Tibial nerve (tissue), 4 donors: ENCODE results near the gene ZCCHC24. TPM values are rescaled to one million over a fixed set of nuclear protein-coding genes. Genes with fewer than 3 reads are reported as not detected.

ENCODE experiments used
- DNase-seq, 2 donors: peaks; one replicate each; pipeline ENCODE4 v3.0.0-alpha.2; 2019; ENCODE audit warnings: low spot score in 2 of 2
- H3K27ac ChIP-seq, 4 donors: fragments of 200-600 bp; sonication (generic) in 3 of 4; one replicate each; pipeline ENCODE4 v1.5.1; 2017 to 2019; ENCODE audit warnings: mild to moderate bottlenecking in 1 of 4
- H3K27me3 ChIP-seq, 2 donors: fragments of 200-600 bp; sonication (generic) in 1 of 2; one replicate each; pipeline versions ENCODE4 v1.5.1 to v1.6.0; 2017 to 2019
- H3K36me3 ChIP-seq, 3 donors: fragments of 200-600 bp; sonication (generic); one replicate each; pipeline ENCODE4 v1.5.1; 2018 to 2019
- H3K4me1 ChIP-seq, 4 donors: fragments of 200-600 bp; sonication (generic) in 3 of 4; one replicate each; pipeline ENCODE4 v1.5.1; 2017 to 2019
- H3K4me3 ChIP-seq, 4 donors: fragments of 200-600 bp; sonication (generic) in 3 of 4; one replicate each; pipeline ENCODE4 v1.5.1; 2017 to 2019; ENCODE audit warnings: mild to moderate bottlenecking in 1 of 4, moderate library complexity in 1 of 4
- H3K9me3 ChIP-seq, 4 donors: fragments of 200-600 bp; sonication (generic) in 3 of 4; one replicate each; pipeline ENCODE4 v1.5.1; 2017 to 2019
- CTCF ChIP-seq, 5 experiments: fragments of 200-600 bp in 3 of 5; fragments of 450-650 bp in 2 of 5; sonication (generic) in 3 of 5; IDR thresholded peaks; one replicate each; pipeline ENCODE4 v1.5.1; 2016 to 2019; ENCODE audit warnings: antibody characterized with exemption in 5 of 5, mild to moderate bottlenecking in 3 of 5, moderate library complexity in 2 of 5
- EP300 ChIP-seq, 2 donors: sonication (generic); formaldehyde crosslinking; IDR thresholded peaks; one replicate each; pipeline ENCODE4 v1.6.1; 2017; ENCODE audit warnings: antibody characterized with exemption in 2 of 2, mild to moderate bottlenecking in 1 of 2
- POLR2A ChIP-seq, 2 donors: fragments of 450-650 bp; IDR thresholded peaks; one replicate each; pipeline ENCODE4 v1.6.1; 2017; ENCODE audit warnings: antibody characterized with exemption in 2 of 2, mild to moderate bottlenecking in 2 of 2, moderate library complexity in 2 of 2
- WGBS, 2 donors: methylation state at CpG; one replicate each; pipeline ENCODE4 v1.1.5; 2018; 5-methylcytosine and 5-hydroxymethylcytosine counted together
- total RNA-seq, 4 donors: library from RNA; depleted of rRNA; stranded (reverse); fragments of >200 nt; gene quantifications; one replicate each; pipeline ENCODE4 v1.1.0, GENCODE V29; 2016

ZCCHC24 gene
- total RNA-seq: 100 to 1,000 TPM; 122 to 165 (median 138) TPM

DNA sequence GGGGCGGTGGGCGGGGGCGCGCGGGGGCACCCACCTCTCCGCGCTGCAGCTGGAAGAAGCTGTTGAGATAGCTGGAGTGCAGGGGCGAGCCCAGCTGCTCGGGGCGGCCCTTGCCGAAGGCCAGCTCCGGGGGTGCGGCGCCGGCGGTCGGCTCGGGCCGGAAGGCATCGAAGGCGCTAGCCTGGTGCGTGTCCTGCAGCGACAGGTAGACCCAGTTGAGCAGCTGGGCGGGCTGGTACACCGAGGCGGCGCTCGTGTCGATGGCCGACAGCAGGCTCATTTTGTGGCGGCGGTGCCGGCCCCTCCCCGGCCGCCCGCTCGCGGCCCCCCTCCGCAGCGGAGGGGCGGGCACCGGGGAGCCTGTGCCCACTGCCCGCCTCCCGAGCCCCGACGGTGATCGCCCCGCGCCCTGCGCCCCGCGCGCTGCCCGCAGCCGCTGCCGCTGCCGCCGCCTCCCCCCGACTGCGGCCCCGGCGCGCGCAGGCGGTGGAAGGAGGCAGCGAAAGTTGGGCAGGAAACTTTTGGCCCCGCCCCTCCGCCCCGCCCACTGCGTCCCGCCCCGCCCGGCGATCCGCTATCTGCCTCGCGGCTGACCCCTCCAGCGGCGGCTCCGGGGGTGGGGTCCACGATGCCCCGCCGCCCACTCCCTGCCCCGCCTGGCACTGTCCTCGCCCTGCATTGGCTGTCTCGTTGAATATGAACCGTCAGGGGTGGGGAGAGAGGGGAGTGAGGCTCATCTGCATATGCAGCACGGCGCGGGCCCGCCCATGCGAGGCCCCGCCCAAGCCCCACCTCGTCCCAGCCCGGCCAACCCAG, at the start of gene ZCCHC24:
TSS of gene ZCCHC24 (minus strand) at position 464 of the 816 bp plus-strand sequence. CDS start at position 280, 184 bp downstream.
- Histone ChIP-seq H3K4me1 (peaks cover 0 to 44% (median 34%) of the 10 kb centered on the region in 4 donors), H3K36me3 (no peaks in the 10 kb centered on the region), H3K4me3 (peak within 1 kb of the TSS; percentile 70 to 94 (median 88)), H3K9me3 (no peaks in the 10 kb centered on the region), H3K27ac (peak within 1 kb of the TSS; percentile 68 to 98 (median 92)), H3K27me3 (no peaks in the 10 kb centered on the region)
- 0% methylated on average over 8 to 29 of the region's 95 CpGs for WGBS, 2 donors
- peak; percentile 97 for DNase-seq
- peak; percentile 53 to 90 for TF ChIP-seq EP300 (IDR thresholded peaks at IDR 0.05)
- TF ChIP-seq POLR2A (IDR thresholded peaks at IDR 0.05): peak; percentile 94 to 98
- peak in 2 of 5 experiments; percentile 50 to 52 for TF ChIP-seq CTCF (IDR thresholded peaks at IDR 0.05)

- Histone ChIP-seq H3K4me3 (no peak overlapping the region), H3K36me3 (no peaks in the 10 kb centered on the region), H3K27ac (no peak overlapping the region), H3K9me3 (no peaks in the 10 kb centered on the region), H3K4me1 (peaks cover 0 to 12% (median 4%) of the 10 kb centered on the region in 4 donors), H3K27me3 (no peaks in the 10 kb centered on the region)
- no peak for DNase-seq
- WGBS, 2 donors: 61 to 67% methylated on average over 1 of the region's 1 CpG
- no peak for TF ChIP-seq EP300 (IDR thresholded peaks at IDR 0.05)
- TF ChIP-seq CTCF (IDR thresholded peaks at IDR 0.05): no peak
- no peak for TF ChIP-seq POLR2A (IDR thresholded peaks at IDR 0.05)
Observed at GRCh38 chr10:79493806-79494205, 48.4 kb upstream of the ZCCHC24 start.

GRCh38 chr10:79492839-79493238, 47.4 kb upstream of the ZCCHC24 start:
- no peak overlapping the region for H3K27ac ChIP-seq
- H3K4me3 ChIP-seq: no peak overlapping the region
- H3K27me3 ChIP-seq: no peaks in the 10 kb centered on the region
- 66 to 71% methylated on average over 3 of the region's 3 CpGs for WGBS, 2 donors
- H3K9me3 ChIP-seq: no peaks in the 10 kb centered on the region
- DNase-seq: no peak
- peaks cover 0 to 21% (median 11%) of the 10 kb centered on the region in 4 donors for H3K4me1 ChIP-seq
- no peak for TF ChIP-seq POLR2A (IDR thresholded peaks at IDR 0.05)
- no peak for TF ChIP-seq EP300 (IDR thresholded peaks at IDR 0.05)
- no peak for TF ChIP-seq CTCF (IDR thresholded peaks at IDR 0.05)
- no peaks in the 10 kb centered on the region for H3K36me3 ChIP-seq

- TF ChIP-seq CTCF (IDR thresholded peaks at IDR 0.05) (no peak), EP300 (IDR thresholded peaks at IDR 0.05) (no peak), POLR2A (IDR thresholded peaks at IDR 0.05) (no peak)
- H3K36me3 ChIP-seq: no peaks in the 10 kb centered on the region
- H3K27me3 ChIP-seq: no peaks in the 10 kb centered on the region
- H3K27ac ChIP-seq: no peak overlapping the region
- H3K4me3 ChIP-seq: no peak overlapping the region
- WGBS, 2 donors: 97 to 98% methylated on average over 6 of the region's 6 CpGs
- no peak for DNase-seq
- H3K4me1 ChIP-seq: peaks cover 0 to 27% (median 11%) of the 10 kb centered on the region in 4 donors
- no peaks in the 10 kb centered on the region for H3K9me3 ChIP-seq
Observed at GRCh38 chr10:79492256-79492655, 46.8 kb upstream of the ZCCHC24 start.

- WGBS, 2 donors: 89 to 90% methylated on average over 6 of the region's 6 CpGs
- Histone ChIP-seq H3K27me3 (no peaks in the 10 kb centered on the region), H3K4me1 (peaks cover 0 to 29% (median 11%) of the 10 kb centered on the region in 4 donors), H3K27ac (no peak overlapping the region), H3K4me3 (no peak overlapping the region), H3K36me3 (no peaks in the 10 kb centered on the region), H3K9me3 (no peaks in the 10 kb centered on the region)
- DNase-seq: no peak
- TF ChIP-seq CTCF (IDR thresholded peaks at IDR 0.05) (no peak), POLR2A (IDR thresholded peaks at IDR 0.05) (no peak), EP300 (IDR thresholded peaks at IDR 0.05) (no peak)
Observed at GRCh38 chr10:79491143-79491835, 45.9 kb upstream of the ZCCHC24 start.
